Keratinocyte (primary cell): ENCODE measurements around the gene PDZRN4. TPM values are rescaled to one million over a fixed set of nuclear protein-coding genes. Genes with fewer than 3 reads are reported as not detected.

Experiments
- DNase-seq: peaks from one replicate; pipeline ENCODE4 v3.0.0-alpha.2; 2011; ENCODE audit warnings: low read depth, missing footprints, low spot score
- FAIRE-seq: peaks from 2 replicates; lab custom pipeline; 2011; peaks lifted over from hg19 to GRCh38; lab: Jason Lieb, UNC
- H2AFZ ChIP-seq: 2 replicates; pipeline ENCODE4 v1.6.0; 2012; ENCODE audit warnings: low read length, control low read depth, inconsistent platforms; ENCODE audit not compliant: control insufficient read depth
- H3K27ac ChIP-seq: 2 replicates; pipeline ENCODE4 v1.5.1; 2011; ENCODE audit warnings: low read length; ENCODE audit not compliant: control insufficient read depth, insufficient read depth
- H3K27me3 ChIP-seq: 3 replicates; pipeline ENCODE4 v1.6.0; 2011; ENCODE audit warnings: low read length; ENCODE audit not compliant: control insufficient read depth, insufficient read depth; ENCODE audit errors: extremely low read depth
- H3K36me3 ChIP-seq, 2 experiments: 2 replicates in 1 of 2; 3 replicates in 1 of 2; pipeline ENCODE4 v1.5.1; 2011; ENCODE audit warnings: low read length in 2 of 2, mild to moderate bottlenecking in 1 of 2; ENCODE audit not compliant: control insufficient read depth in 2 of 2, insufficient read depth in 2 of 2; ENCODE audit errors: extremely low read depth in 1 of 2
- H3K4me1 ChIP-seq: 3 replicates; pipeline ENCODE4 v1.5.1; 2011; ENCODE audit warnings: low read length; ENCODE audit not compliant: control insufficient read depth, insufficient read depth; ENCODE audit errors: extremely low read depth
- H3K4me2 ChIP-seq: 3 replicates; pipeline ENCODE4 v1.6.0; 2011; ENCODE audit warnings: low read depth, low read length; ENCODE audit not compliant: control insufficient read depth, insufficient read depth; ENCODE audit errors: extremely low read depth
- H3K4me3 ChIP-seq, 3 experiments: fragments of 200-600 bp in 1 of 3; sonication (generic) in 1 of 3; 2 replicates in 2 of 3; 3 replicates in 1 of 3; pipeline ENCODE4 v1.5.1; 2011 to 2016; ENCODE audit warnings: low read length in 3 of 3, mild to moderate bottlenecking in 3 of 3, control low read depth in 2 of 3, inconsistent platforms in 1 of 3, low read depth in 1 of 3, mixed read lengths in 1 of 3, mixed run types in 1 of 3, moderate library complexity in 1 of 3; ENCODE audit not compliant: control insufficient read depth in 2 of 3, insufficient read depth in 2 of 3; ENCODE audit errors: extremely low read depth in 1 of 3
- H3K79me2 ChIP-seq: 2 replicates; pipeline ENCODE4 v1.6.0; 2012; ENCODE audit warnings: low read length; ENCODE audit not compliant: control insufficient read depth, insufficient read depth
- H3K9ac ChIP-seq: 3 replicates; pipeline ENCODE4 v1.6.0; 2011; ENCODE audit warnings: low read length; ENCODE audit not compliant: control insufficient read depth, insufficient read depth; ENCODE audit errors: extremely low read depth
- H3K9me1 ChIP-seq: 3 replicates; pipeline ENCODE4 v1.6.0; 2011; ENCODE audit warnings: low read length; ENCODE audit not compliant: control insufficient read depth, insufficient read depth; ENCODE audit errors: extremely low read depth
- H3K9me3 ChIP-seq: 2 replicates; pipeline ENCODE4 v1.5.1; 2012; ENCODE audit warnings: low read depth, low read length; ENCODE audit not compliant: control insufficient read depth
- H4K20me1 ChIP-seq: 3 replicates; pipeline ENCODE4 v1.6.0; 2011; ENCODE audit warnings: low read length; ENCODE audit not compliant: control insufficient read depth, insufficient read depth; ENCODE audit errors: extremely low read depth
- EZH2 ChIP-seq: IDR thresholded peaks from one replicate; pipeline ENCODE4 v1.6.1; 2012; ENCODE audit warnings: inconsistent platforms, mild to moderate bottlenecking, low read length, moderate library complexity
- dilution Hi-C: fragments of 300-500 bp; cut with MboI; formaldehyde crosslinking; loops from one replicate; pipeline ENCODE4 v1.7.0; 2020; ENCODE audit warnings: low sequenced_read_pairs; ENCODE audit not compliant: extremely low pct_ligation_motif_present
- polyA plus RNA-seq, 5 experiments: library from polyadenylated mRNA; depleted of rRNA in 3 of 5; stranded (reverse) in 3 of 5; stranded (forward) in 1 of 5; unstranded in 1 of 5; fragments of >200 nt; gene quantifications; 1 replicate in 1 of 5; 2 replicates in 3 of 5; 3 replicates in 1 of 5; pipeline versions ENCODE4 v1.2.1 to v1.2.3, GENCODE V29; 2011 to 2012; ENCODE audit warnings: missing spikeins in 2 of 5, low read depth in 1 of 5, low replicate concordance in 1 of 5
- TF ChIP-seq, protein P1 (sequence below), 3 experiments: IDR thresholded peaks in 1 of 3; conservative IDR thresholded peaks in 1 of 3; optimal IDR thresholded peaks in 1 of 3; 2 replicates in 2 of 3; 3 replicates in 1 of 3; pipeline versions ENCODE3 to v1.5.1; 2011; ENCODE audit warnings: low read length in 3 of 3, mild to moderate bottlenecking in 3 of 3, moderate library complexity in 2 of 3, control low read depth in 1 of 3, inconsistent platforms in 1 of 3; ENCODE audit not compliant: insufficient read depth in 2 of 3; ENCODE audit errors: extremely low read depth in 1 of 3

The PDZRN4 gene
- polyA plus RNA-seq, 1 donor (not counting 4 experiments of a cell fraction or from before 2014, with no cell fraction given), result not detected

DNA sequence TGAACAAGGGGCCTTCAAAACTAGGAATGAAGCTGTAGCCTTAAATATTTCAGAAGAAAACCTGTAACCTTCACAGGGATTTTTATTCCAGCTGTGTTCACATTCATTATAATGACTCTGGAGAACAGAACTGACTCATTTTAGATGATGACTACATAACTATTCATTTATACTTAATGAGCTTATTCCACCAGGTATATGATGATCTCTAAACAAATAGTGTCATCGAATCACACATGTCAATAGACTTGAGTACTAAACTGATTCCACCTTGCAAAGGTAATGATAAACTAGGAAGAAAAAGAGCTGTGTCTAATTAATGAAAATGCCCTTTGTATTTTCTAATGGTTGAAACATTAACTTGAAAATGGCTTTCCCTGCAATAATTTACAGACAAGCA is 433.2 kb downstream of the PDZRN4 start:
- FAIRE-seq (no peak), DNase-seq (no peak)
- Histone ChIP-seq H3K4me1 (no peaks in the 10 kb centered on the region), H3K27me3 (no peaks in the 10 kb centered on the region), H3K4me3 (no peak overlapping the region), H2AFZ (no peak overlapping the region), H3K9me1 (no peaks in the 10 kb centered on the region), H3K27ac (no peak overlapping the region), H3K9ac (no peak overlapping the region), H3K36me3 (no peaks in the 10 kb centered on the region), H3K4me2 (no peak overlapping the region), H4K20me1 (no peaks in the 10 kb centered on the region), H3K79me2 (no peaks in the 10 kb centered on the region), H3K9me3 (no peaks in the 10 kb centered on the region)
- TF ChIP-seq, protein P1, sequence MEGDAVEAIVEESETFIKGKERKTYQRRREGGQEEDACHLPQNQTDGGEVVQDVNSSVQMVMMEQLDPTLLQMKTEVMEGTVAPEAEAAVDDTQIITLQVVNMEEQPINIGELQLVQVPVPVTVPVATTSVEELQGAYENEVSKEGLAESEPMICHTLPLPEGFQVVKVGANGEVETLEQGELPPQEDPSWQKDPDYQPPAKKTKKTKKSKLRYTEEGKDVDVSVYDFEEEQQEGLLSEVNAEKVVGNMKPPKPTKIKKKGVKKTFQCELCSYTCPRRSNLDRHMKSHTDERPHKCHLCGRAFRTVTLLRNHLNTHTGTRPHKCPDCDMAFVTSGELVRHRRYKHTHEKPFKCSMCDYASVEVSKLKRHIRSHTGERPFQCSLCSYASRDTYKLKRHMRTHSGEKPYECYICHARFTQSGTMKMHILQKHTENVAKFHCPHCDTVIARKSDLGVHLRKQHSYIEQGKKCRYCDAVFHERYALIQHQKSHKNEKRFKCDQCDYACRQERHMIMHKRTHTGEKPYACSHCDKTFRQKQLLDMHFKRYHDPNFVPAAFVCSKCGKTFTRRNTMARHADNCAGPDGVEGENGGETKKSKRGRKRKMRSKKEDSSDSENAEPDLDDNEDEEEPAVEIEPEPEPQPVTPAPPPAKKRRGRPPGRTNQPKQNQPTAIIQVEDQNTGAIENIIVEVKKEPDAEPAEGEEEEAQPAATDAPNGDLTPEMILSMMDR (optimal IDR thresholded peaks at IDR 0.05 in 1 of 3, IDR thresholded peaks at IDR 0.05 in 1 of 3, conservative IDR thresholded peaks at IDR 0.05 in 1 of 3; ENCODE audit: extremely low read depth in 1 of 3, insufficient read depth in 2 of 3, low read length in 3 of 3), result no peak
- no peak for TF ChIP-seq EZH2
- dilution Hi-C loops, result no loop called here
